COLO668 (cell line): ENCODE measurements around the gene BABAM2.
"Not testable (repeated sequence)": the region's sequence is repeated elsewhere in the genome, so short reads cannot be mapped to it uniquely, and the experiment has no call there.

Experiments used
- DNase-seq: peaks from one replicate; lab custom pipeline; 2025; ENCODE audit not compliant: unreplicated experiment; lab: John Stamatoyannopoulos, UW

Gene BABAM2

GRCh38 chr2:27942612-27943547, 52.4 kb downstream of the BABAM2 start:
- DNase-seq: no peak

- DNase-seq: no peak
Observed at GRCh38 chr2:27946530-27947060, 56.1 kb downstream of the BABAM2 start.

GRCh38 chr2:27952070-27952469, 61.5 kb downstream of the BABAM2 start:
- no peak for DNase-seq

- no peak for DNase-seq
Observed at GRCh38 chr2:27953077-27953476, 62.5 kb downstream of the BABAM2 start.

GRCh38 chr2:27954221-27954673, 63.7 kb downstream of the BABAM2 start:
- no peak for DNase-seq

- DNase-seq: no peak
Observed at GRCh38 chr2:27954771-27955383, 64.3 kb downstream of the BABAM2 start.

- DNase-seq: no peak
Observed at GRCh38 chr2:27955384-27956161, 65.0 kb downstream of the BABAM2 start.

GRCh38 chr2:27956888-27957287, 66.4 kb downstream of the BABAM2 start:
- no peak for DNase-seq

GRCh38 chr2:27958711-27959378, 68.3 kb downstream of the BABAM2 start:
- DNase-seq: no peak

GRCh38 chr2:27959496-27959895, 69.0 kb downstream of the BABAM2 start:
- DNase-seq: no peak

GRCh38 chr2:27960237-27960912, 69.8 kb downstream of the BABAM2 start:
- DNase-seq: no peak

GRCh38 chr2:27962006-27962405, 71.5 kb downstream of the BABAM2 start:
- no peak for DNase-seq

- DNase-seq: no peak
Observed at GRCh38 chr2:27963472-27963871, 72.9 kb downstream of the BABAM2 start.

- DNase-seq: no peak
Observed at GRCh38 chr2:27964067-27964466, 73.5 kb downstream of the BABAM2 start.

GRCh38 chr2:27965841-27966240, 75.3 kb downstream of the BABAM2 start:
- DNase-seq: no peak

GRCh38 chr2:27966466-27966865, 75.9 kb downstream of the BABAM2 start:
- no peak for DNase-seq

GRCh38 chr2:27967076-27967475, 76.5 kb downstream of the BABAM2 start:
- DNase-seq: no peak

GRCh38 chr2:27968045-27968444, 77.5 kb downstream of the BABAM2 start:
- not testable (repeated sequence) for DNase-seq

GRCh38 chr2:27968957-27969356, 78.4 kb downstream of the BABAM2 start:
- not testable (repeated sequence) for DNase-seq

GRCh38 chr2:27972311-27972710, 81.8 kb downstream of the BABAM2 start:
- no peak for DNase-seq
